Stomach (tissue), 4 donors: ENCODE measurements around the gene DGKQ.

Experiments used
- CTCF ChIP-seq, 7 experiments: fragments of 450-650 bp in 4 of 7; fragments of 200-600 bp in 3 of 7; sonication (generic) in 3 of 7; IDR thresholded peaks; one replicate each; pipeline ENCODE4 v1.5.1; 2016 to 2019; ENCODE audit warnings: antibody characterized with exemption in 7 of 7, control low read depth in 2 of 7, mild to moderate bottlenecking in 1 of 7
- EP300 ChIP-seq: sonication (generic); formaldehyde crosslinking; IDR thresholded peaks from one replicate; pipeline ENCODE4 v1.6.1; 2017; ENCODE audit warnings: antibody characterized with exemption

GRCh38 chr4:1022739-1023066 is 49.3 kb upstream of the DGKQ start:
- TF ChIP-seq CTCF (IDR thresholded peaks at IDR 0.05) (no peak), EP300 (no peak)
